K562 (cell line): ENCODE results near the gene CPLX3. TPM values are rescaled to one million over a fixed set of nuclear protein-coding genes. Genes with fewer than 3 reads are reported as not detected.

Source experiments
- ATAC-seq: fragments of 200-7000 bp; cut with Tn5 transposase; 3 replicates; pipeline ENCODE4 v1.9.1; 2020; ENCODE audit warnings: moderate library complexity
- Bru-seq: library from RNA; stranded (reverse); fragments of 400-500 nt; gene quantifications from one replicate; lab custom pipeline; 2021; lab: Mats Ljungman, UMichigan
- BruChase-seq, 2 experiments: library from RNA; stranded (reverse); fragments of 400-500 nt; gene quantifications; one replicate each; lab custom pipeline; 2021; lab: Mats Ljungman, UMichigan
- BruUV-seq: library from RNA; stranded (reverse); fragments of 400-500 nt; replicated peaks from 2 replicates; lab custom pipeline; 2021; lab: Mats Ljungman, UMichigan
- CTCF ChIA-PET: fragments of 300-600 bp; formaldehyde crosslinking; extraction: SDS; loops from one replicate; lab custom pipeline; 2021; ENCODE audit warnings: low intra/inter-chr PET ratio; lab: Yijun Ruan, JAX
- POLR2A ChIA-PET: fragments of 300-600, 350-650 bp; sonication (Branson Sonifier 250); formaldehyde crosslinking; extraction: SDS; loops from one replicate; lab custom pipeline; 2021; ENCODE audit warnings: antibody characterized with exemption, inconsistent platforms; lab: Yijun Ruan, JAX
- DNase-seq, 4 experiments: peaks; one replicate each; pipeline versions ENCODE4 v3.0.0 to v3.0.0-alpha.2; 2011 to 2018; ENCODE audit warnings: low spot score in 3 of 4, mixed read lengths in 3 of 4; ENCODE audit errors: extremely low read depth in 1 of 4
- FAIRE-seq: peaks from 2 replicates; lab custom pipeline; 2011; peaks lifted over from hg19 to GRCh38; lab: Jason Lieb, UNC
- H2AFZ ChIP-seq: 2 replicates; pipeline ENCODE4 v1.6.0; 2011; ENCODE audit warnings: low read depth, low read length, control low read depth, inconsistent platforms
- H3K27ac ChIP-seq: fragments of 200-600 bp; 3 replicates; pipeline ENCODE4 v1.8.0; 2011; ENCODE audit warnings: low read depth, mild to moderate bottlenecking, control low read depth, inconsistent platforms, low read length, moderate library complexity, mixed read lengths; ENCODE audit errors: extremely low read depth
- H3K27me3 ChIP-seq, 2 experiments: fragments of 300-600 bp in 1 of 2; 2 replicates in 1 of 2; 3 replicates in 1 of 2; pipeline versions ENCODE4 v1.6.0 to v1.8.0; 2011; ENCODE audit warnings: inconsistent platforms in 2 of 2, low read length in 2 of 2, mild to moderate bottlenecking in 1 of 2, mixed read lengths in 1 of 2, moderate library complexity in 1 of 2; ENCODE audit not compliant: control insufficient read depth in 2 of 2, insufficient read depth in 2 of 2
- H3K36me3 ChIP-seq: fragments of 300-600 bp; 3 replicates; pipeline ENCODE4 v1.8.0; 2011; ENCODE audit warnings: mild to moderate bottlenecking, low read length, inconsistent platforms; ENCODE audit not compliant: control insufficient read depth, insufficient read depth
- H3K4me1 ChIP-seq, 2 experiments: fragments of 200-600 bp in 1 of 2; replicated peaks in 1 of 2; 2 replicates in 1 of 2; 3 replicates in 1 of 2; pipeline versions ENCODE4 v1.5.1 to v1.8.0; 2011; ENCODE audit warnings: inconsistent platforms in 2 of 2, low read length in 2 of 2, mild to moderate bottlenecking in 1 of 2, mixed read lengths in 1 of 2, moderate library complexity in 1 of 2; ENCODE audit not compliant: control insufficient read depth in 2 of 2, insufficient read depth in 2 of 2
- H3K4me2 ChIP-seq: 2 replicates; pipeline ENCODE4 v1.6.1; 2011; ENCODE audit warnings: low read length, control low read depth, inconsistent platforms, mixed read lengths; ENCODE audit not compliant: insufficient read depth
- H3K4me3 ChIP-seq: fragments of 200-600 bp; sonication (generic), shearing (Covaris generic); 2 replicates; pipeline ENCODE4 v1.5.1; 2016; ENCODE audit warnings: control low read depth, inconsistent platforms
- H3K79me2 ChIP-seq: fragments of 200-600 bp; 3 replicates; pipeline ENCODE4 v1.8.0; 2011; ENCODE audit warnings: low read length, inconsistent platforms; ENCODE audit not compliant: control insufficient read depth, insufficient read depth
- H3K9ac ChIP-seq, 2 experiments: 2 replicates each; pipeline versions ENCODE4 v1.6.0 to v1.6.1; 2011; ENCODE audit warnings: low read depth in 2 of 2, low read length in 2 of 2, control low read depth in 1 of 2, inconsistent platforms in 1 of 2, mild to moderate bottlenecking in 1 of 2, mixed read lengths in 1 of 2; ENCODE audit not compliant: insufficient read depth in 1 of 2
- H3K9me1 ChIP-seq: one replicate; pipeline ENCODE4 v1.6.0; 2011; ENCODE audit warnings: inconsistent platforms, mild to moderate bottlenecking, low read length, moderate library complexity; ENCODE audit not compliant: control insufficient read depth, insufficient read depth
- H3K9me3 ChIP-seq: replicated peaks from 2 replicates; pipeline ENCODE4 v1.5.1; 2011; ENCODE audit warnings: low read depth, low read length, inconsistent platforms; ENCODE audit not compliant: control insufficient read depth, insufficient read depth
- H4K20me1 ChIP-seq: replicated peaks from 2 replicates; pipeline ENCODE4 v1.6.1; 2011; ENCODE audit warnings: low read length, inconsistent platforms, mixed read lengths; ENCODE audit not compliant: control insufficient read depth, insufficient read depth
- MTA2 ChIP-seq: fragments of 450-650 bp; IDR thresholded peaks from 2 replicates; pipeline ENCODE4 v1.6.1; 2016; ENCODE audit warnings: low read depth
- POLR2AphosphoS2 ChIP-seq: IDR thresholded peaks from 2 replicates; pipeline ENCODE4 v1.6.1; 2012; ENCODE audit warnings: low read length, improper control_type of control experiment
- PRMT5 ChIP-seq: sonication (generic); formaldehyde crosslinking; IDR thresholded peaks from 2 replicates; pipeline ENCODE4 v1.5.0; 2020; ENCODE audit warnings: missing genetic modification reagents
- YY1 ChIP-seq, 3 experiments: IDR thresholded peaks; 2 replicates each; pipeline ENCODE4 v1.6.1; 2011; ENCODE audit warnings: low read length in 2 of 3, mild to moderate bottlenecking in 2 of 3, moderate library complexity in 2 of 3, borderline replicate concordance in 1 of 3, control low read depth in 1 of 3, low read depth in 1 of 3; ENCODE audit not compliant: insufficient read depth in 3 of 3, insufficient replicate concordance in 2 of 3, control insufficient read depth in 1 of 3, insufficient read length in 1 of 3; ENCODE audit errors: extremely low read depth in 1 of 3
- ZNF263 ChIP-seq: sonication (generic); formaldehyde crosslinking; IDR thresholded peaks from 2 replicates; pipeline ENCODE4 v1.8.0; 2022; ENCODE audit warnings: mild to moderate bottlenecking, missing genetic modification reagents, borderline replicate concordance
- ZNF717 ChIP-seq: fragments of 250-450 bp; sonication (Bioruptor Pico); IDR thresholded peaks from 2 replicates; pipeline ENCODE4 v1.5.0; 2021
- WGBS: fragments of 100-300 bp; shearing (Covaris generic); methylation state at CpG from one replicate; pipeline ENCODE4 v1.1.6; 2016; ENCODE audit warnings: low coverage, mixed read lengths; ENCODE audit not compliant: insufficient coverage; ENCODE audit errors: missing lambda C conversion rate; 5-methylcytosine and 5-hydroxymethylcytosine counted together
- in situ Hi-C: fragments of 300-500 bp; cut with MboI; formaldehyde crosslinking; loops from 4 replicates; pipeline ENCODE4 v1.15.0; 2018; ENCODE audit warnings: inconsistent platforms, mixed read lengths
- intact Hi-C: fragments of 100-400 bp; cut with micrococcal nuclease; formaldehyde crosslinking; loops from 2 replicates; pipeline ENCODE4 v1.14.2; 2022
- long read RNA-seq, 3 experiments: library from polyadenylated mRNA in 2 of 3; library from RNA in 1 of 3; unstranded in 2 of 3; stranded (forward) in 1 of 3; transcript quantifications; one replicate each; pipeline ENCODE4 v2.0.0, GENCODE V29; 2019 to 2022
- polyA minus RNA-seq, 3 experiments: library from RNA; depleted of rRNA, polyadenylated mRNA; stranded (reverse); fragments of >200 nt; gene quantifications; 2 replicates each; pipeline ENCODE4 v1.2.3, GENCODE V29; 2011
- polyA plus RNA-seq, 8 experiments: library from polyadenylated mRNA; depleted of rRNA in 4 of 8; stranded (reverse) in 5 of 8; unstranded in 3 of 8; fragments of >200 nt; fragmentation: Nextera tagmentation in 2 of 8; fragmentation: Illumina TruSeq in 1 of 8; extraction: Ambion mirVana in 2 of 8; extraction: Trizol in 1 of 8; gene quantifications; 2 replicates each; pipeline versions ENCODE4 v1.2.1 to v1.2.3, GENCODE V29; 2011 to 2014; ENCODE audit warnings: inconsistent platforms in 1 of 8, missing spikeins in 1 of 8
- total RNA-seq, 7 experiments: library from RNA; depleted of rRNA in 6 of 7; stranded (reverse); fragments of >200 nt in 6 of 7; fragmentation: Illumina TruSeq in 2 of 7; extraction: Trizol in 2 of 7; gene quantifications; 2 replicates each; pipeline versions ENCODE4 v1.2.1 to v1.2.3, GENCODE V29; 2011 to 2021; ENCODE audit warnings: low replicate concordance in 1 of 7
- TF ChIP-seq, protein P1 (sequence below), 2 experiments: fragments of 450-650 bp; formaldehyde crosslinking in 1 of 2; IDR thresholded peaks; 2 replicates each; pipeline versions ENCODE4 v1.4.0 to v1.6.1; 2014 to 2020; ENCODE audit warnings: mild to moderate bottlenecking in 2 of 2, borderline replicate concordance in 1 of 2, low read depth in 1 of 2

Gene CPLX3, protein sequence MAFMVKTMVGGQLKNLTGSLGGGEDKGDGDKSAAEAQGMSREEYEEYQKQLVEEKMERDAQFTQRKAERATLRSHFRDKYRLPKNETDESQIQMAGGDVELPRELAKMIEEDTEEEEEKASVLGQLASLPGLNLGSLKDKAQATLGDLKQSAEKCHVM
- not detected in 2 replicates for total RNA-seq (2011; cell fraction: chromatin; rRNA removed; ENCODE audit: low replicate concordance)
- total RNA-seq (2011; cell fraction: nucleolus; rRNA removed) = not detected in 2 replicates
- not detected in 2 replicates for total RNA-seq (2011; cell fraction: nucleoplasm; rRNA removed)
- total RNA-seq (2014; rRNA removed) (not detected in 2 replicates), total RNA-seq (2014; rRNA removed; fragmentation: Illumina TruSeq; extraction: Trizol) (not detected in 2 replicates), total RNA-seq (2015; rRNA removed; fragmentation: Illumina TruSeq; extraction: Trizol) (not detected in 2 replicates), total RNA-seq (2021) (not detected in 2 replicates), polyA plus RNA-seq (2011; rRNA removed) (not detected in 2 replicates), polyA plus RNA-seq (2014; fragmentation: Illumina TruSeq; extraction: Trizol) (not detected in 2 replicates), polyA plus RNA-seq (2014; fragmentation: Nextera tagmentation; extraction: Ambion mirVana) (not detected), polyA plus RNA-seq (2014; rRNA removed) (not detected in 2 replicates), polyA minus RNA-seq (2011; rRNA and poly(A)+ RNA removed) (not detected in 2 replicates), Bru-seq, nascent RNA (not detected), BruChase-seq, experiment 1, labeled RNA remaining after a 2-hour chase (not detected), BruChase-seq, experiment 2, labeled RNA remaining after a 6-hour chase (not detected)
- polyA plus RNA-seq (2011; cell fraction: cytosol; rRNA removed) = 0.04 TPM in 1 of 2 replicates, not detected in the other
- 0.04 TPM in 1 of 2 replicates, not detected in the other for polyA plus RNA-seq (2011; cell fraction: nucleus; rRNA removed)
- not detected in 2 replicates for polyA plus RNA-seq (2012)
- not detected in 2 replicates for polyA minus RNA-seq (2011; cell fraction: cytosol; rRNA and poly(A)+ RNA removed)
- polyA minus RNA-seq (2011; cell fraction: nucleus; rRNA and poly(A)+ RNA removed) = not detected in 2 replicates
- long read RNA-seq, experiment 1 = 0 reads
- long read RNA-seq, experiment 2 = 0 reads
- long read RNA-seq, experiment 3 = 0 reads

DNA sequence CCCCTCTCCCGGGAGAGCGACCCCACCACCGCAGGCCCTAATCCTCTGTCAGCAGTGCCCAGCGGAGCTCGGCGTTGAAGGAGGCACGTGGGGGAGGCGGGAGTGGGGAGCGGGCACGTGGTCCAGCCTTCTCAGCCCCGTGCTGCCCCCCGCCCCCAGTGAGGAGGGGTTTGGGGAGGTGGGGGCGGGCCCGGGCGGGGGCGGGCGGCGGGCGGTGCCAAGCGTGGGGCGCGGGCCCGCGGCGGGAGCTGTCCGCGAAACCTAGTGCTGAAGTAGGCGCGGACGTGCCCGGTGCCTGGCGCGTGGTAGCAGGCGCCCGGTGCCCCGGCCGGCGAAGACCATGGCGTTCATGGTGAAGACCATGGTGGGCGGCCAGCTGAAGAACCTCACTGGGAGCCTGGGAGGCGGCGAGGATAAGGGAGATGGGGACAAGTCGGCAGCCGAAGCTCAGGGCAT is at the start of gene CPLX3:
TSS of gene CPLX3 (plus strand) at position 264 of the 456 bp plus-strand sequence. CDS start at position 341, 77 bp downstream.
- Histone ChIP-seq H4K20me1 (peaks cover 13% of the 10 kb centered on the region; the same call in 1 of the 2 replicates), H3K4me2 (no peak within 1 kb of the TSS), H3K27me3 (peaks cover 21 to 60% of the 10 kb centered on the region in 2 experiments), H3K36me3 (no peaks in the 10 kb centered on the region), H3K9ac (no peak within 1 kb of the TSS), H3K4me1 (peaks cover 0 to 12% of the 10 kb centered on the region in 2 experiments; a peak in 2 of 5 replicates), H3K27ac (no peak within 1 kb of the TSS), H3K79me2 (no peaks in the 10 kb centered on the region), H2AFZ (no peak within 1 kb of the TSS), H3K9me3 (no peaks in the 10 kb centered on the region), H3K4me3 (no peak within 1 kb of the TSS), H3K9me1 (no peaks in the 10 kb centered on the region)
- no TSS peak for BruUV-seq
- DNase-seq (peak; percentile 36 to 91 (median 80)), ATAC-seq (peak; percentile 71), FAIRE-seq (no peak)
- CTCF ChIA-PET = no interaction called here
- 3% methylated on average over 15 of the region's 44 CpGs for WGBS
- intact Hi-C loops (no loop called here), in situ Hi-C loops (no loop called here)
- POLR2A ChIA-PET = interaction anchor here (0.8 to 1.2 kb wide), 3 partner anchors 10 to 128 kb away, joined by 3 to 4 read pairs (median 4); no protein-coding TSS in a partner anchor
- no peak for TF ChIP-seq ZNF717
- TF ChIP-seq POLR2AphosphoS2 = no peak
- TF ChIP-seq ZNF263 = peak; percentile 31; the same call in 1 of the 2 replicates
- TF ChIP-seq YY1 (IDR thresholded peaks at IDR 0.05; ENCODE audit: borderline replicate concordance in 1 of 3, control insufficient read depth in 1 of 3, extremely low read depth in 1 of 3, insufficient read depth in 3 of 3, insufficient read length in 1 of 3, insufficient replicate concordance in 2 of 3, low read depth in 1 of 3, low read length in 2 of 3) = peak in 1 of 3 experiments; percentile 31
- TF ChIP-seq, protein P1, sequence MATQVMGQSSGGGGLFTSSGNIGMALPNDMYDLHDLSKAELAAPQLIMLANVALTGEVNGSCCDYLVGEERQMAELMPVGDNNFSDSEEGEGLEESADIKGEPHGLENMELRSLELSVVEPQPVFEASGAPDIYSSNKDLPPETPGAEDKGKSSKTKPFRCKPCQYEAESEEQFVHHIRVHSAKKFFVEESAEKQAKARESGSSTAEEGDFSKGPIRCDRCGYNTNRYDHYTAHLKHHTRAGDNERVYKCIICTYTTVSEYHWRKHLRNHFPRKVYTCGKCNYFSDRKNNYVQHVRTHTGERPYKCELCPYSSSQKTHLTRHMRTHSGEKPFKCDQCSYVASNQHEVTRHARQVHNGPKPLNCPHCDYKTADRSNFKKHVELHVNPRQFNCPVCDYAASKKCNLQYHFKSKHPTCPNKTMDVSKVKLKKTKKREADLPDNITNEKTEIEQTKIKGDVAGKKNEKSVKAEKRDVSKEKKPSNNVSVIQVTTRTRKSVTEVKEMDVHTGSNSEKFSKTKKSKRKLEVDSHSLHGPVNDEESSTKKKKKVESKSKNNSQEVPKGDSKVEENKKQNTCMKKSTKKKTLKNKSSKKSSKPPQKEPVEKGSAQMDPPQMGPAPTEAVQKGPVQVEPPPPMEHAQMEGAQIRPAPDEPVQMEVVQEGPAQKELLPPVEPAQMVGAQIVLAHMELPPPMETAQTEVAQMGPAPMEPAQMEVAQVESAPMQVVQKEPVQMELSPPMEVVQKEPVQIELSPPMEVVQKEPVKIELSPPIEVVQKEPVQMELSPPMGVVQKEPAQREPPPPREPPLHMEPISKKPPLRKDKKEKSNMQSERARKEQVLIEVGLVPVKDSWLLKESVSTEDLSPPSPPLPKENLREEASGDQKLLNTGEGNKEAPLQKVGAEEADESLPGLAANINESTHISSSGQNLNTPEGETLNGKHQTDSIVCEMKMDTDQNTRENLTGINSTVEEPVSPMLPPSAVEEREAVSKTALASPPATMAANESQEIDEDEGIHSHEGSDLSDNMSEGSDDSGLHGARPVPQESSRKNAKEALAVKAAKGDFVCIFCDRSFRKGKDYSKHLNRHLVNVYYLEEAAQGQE (IDR thresholded peaks at IDR 0.05; ENCODE audit: borderline replicate concordance) = peak; percentile 98
- TF ChIP-seq, protein P1 (CRISPR knock-in tag; IDR thresholded peaks at IDR 0.05; ENCODE audit: low read depth) = peak; percentile 96
- TF ChIP-seq MTA2 = no peak
- TF ChIP-seq PRMT5 = peak; percentile 68; the same call in 1 of the 2 replicates
